ENCODE data around the gene MAN1A1. TPM values are rescaled to one million over a fixed set of nuclear protein-coding genes. Genes with fewer than 3 reads are reported as not detected.

The MAN1A1 gene
- total and polyA plus RNA-seq, 2 of the 8 experiments (the other 6 are each of a cell fraction or from before 2014, with no cell fraction given) = 1.8 to 5.4 TPM

GRCh38 chr6:119170447-119171087 is 179.0 kb downstream of the MAN1A1 start:
- H3K79me1 ChIP-seq (ENCODE audit: low read depth, low read length) = no peaks in the 10 kb centered on the region
- H3K23ac ChIP-seq (ENCODE audit: insufficient read length) = no peak overlapping the region
- no peaks in the 10 kb centered on the region for H3K27me3 ChIP-seq (replicated peaks in 1 of 4; ENCODE audit: control insufficient read depth in 3 of 4, extremely low read depth in 1 of 4, insufficient read depth in 3 of 4, low read length in 3 of 4)
- H2BK5ac ChIP-seq (ENCODE audit: low read depth, low read length) = no peak overlapping the region
- H3K4me2 ChIP-seq (ENCODE audit: insufficient read depth in 1 of 2, low read depth in 2 of 2, low read length in 2 of 2) = no peak overlapping the region
- H3K23me2 ChIP-seq (ENCODE audit: low read depth, low read length) = no peaks in the 10 kb centered on the region
- ChIA-PET POLR2A (ENCODE audit: partially characterized antibody) (no interaction called here), CTCF (ENCODE audit: partially characterized antibody) (interaction anchor here (0.8 to 1.4 kb wide), 3 partner anchors 23 to 163 kb away, joined by 3 read pairs; no protein-coding TSS in a partner anchor)
- no peak overlapping the region for H2BK120ac ChIP-seq (replicated peaks; ENCODE audit: low read depth, low read length)
- H3K56ac ChIP-seq (replicated peaks; ENCODE audit: insufficient read length, low read depth, low read length) = no peak overlapping the region
- no peaks in the 10 kb centered on the region for H3K79me2 ChIP-seq (ENCODE audit: control insufficient read depth in 1 of 2, insufficient read depth in 2 of 2, low read length in 2 of 2)
- DNase-seq (ENCODE audit: low read depth in 1 of 2, low spot score in 2 of 2) = no peak
- H3K4me1 ChIP-seq (replicated peaks in 1 of 4; ENCODE audit: control insufficient read depth in 3 of 4, insufficient read depth in 4 of 4, low read length in 3 of 4) = no peaks in the 10 kb centered on the region
- no peaks in the 10 kb centered on the region for H3K9me3 ChIP-seq (ENCODE audit: insufficient read depth in 2 of 2, low read depth in 1 of 2, low read length in 1 of 2)
- no peak overlapping the region for H2AFZ ChIP-seq (ENCODE audit: low read length)
- H2BK15ac ChIP-seq (ENCODE audit: low read length) = no peak overlapping the region
- no peak overlapping the region for H3K14ac ChIP-seq (ENCODE audit: insufficient read length)
- no peak overlapping the region for H3K9ac ChIP-seq (replicated peaks in 1 of 4; ENCODE audit: extremely low read depth in 1 of 4, low read depth in 3 of 4, low read length in 3 of 4)
- H4K5ac ChIP-seq (ENCODE audit: insufficient read length, low read depth, low read length) = no peak overlapping the region
- H3K27ac ChIP-seq (ENCODE audit: low read depth, low read length) = no peak overlapping the region
- no peak overlapping the region for H3K18ac ChIP-seq (ENCODE audit: extremely low read depth, low read length)
- no peak overlapping the region for H3K4ac ChIP-seq (replicated peaks; ENCODE audit: insufficient read length, low read depth, low read length)
- FAIRE-seq = no peak
- TF ChIP-seq YY1 (IDR thresholded peaks at IDR 0.05; ENCODE audit: low read depth, low read length) = no peak
- no peaks in the 10 kb centered on the region for H4K20me1 ChIP-seq (replicated peaks in 1 of 2; ENCODE audit: control insufficient read depth in 1 of 2, insufficient read depth in 2 of 2, low read length in 2 of 2)
- H2BK12ac ChIP-seq (ENCODE audit: low read depth, low read length) = no peak overlapping the region
- H3K4me3 ChIP-seq (ENCODE audit: extremely low read depth in 1 of 4, insufficient read depth in 2 of 4, low read depth in 3 of 4, low read length in 4 of 4) = no peak overlapping the region
- no peaks in the 10 kb centered on the region for H3K36me3 ChIP-seq (ENCODE audit: control insufficient read depth in 2 of 4, insufficient read depth in 4 of 4, low read length in 3 of 4)
- H2BK20ac ChIP-seq (ENCODE audit: low read length) = no peak overlapping the region
- no peak overlapping the region for H4K91ac ChIP-seq (replicated peaks; ENCODE audit: insufficient read length, low read length)
- WGBS, 2 experiments (ENCODE audit: extremely low coverage in 1 of 2, insufficient coverage in 1 of 2, insufficient read length in 1 of 2, insufficient replicate concordance in 2 of 2, low coverage in 1 of 2, low lambda C conversion rate in 2 of 2, missing lambda C conversion rate in 1 of 2) = 91% methylated on average over 8 of the region's 8 CpGs; no CpG with 5 or more reads in 1 of the 2 experiments
- H2AK5ac ChIP-seq (ENCODE audit: low read depth, low read length) = no peak overlapping the region
- H4K8ac ChIP-seq (ENCODE audit: extremely low read depth, insufficient read depth, low read length) = no peak overlapping the region
